ENCODE data around the gene SLC20A1.

Gene SLC20A1

DNA sequence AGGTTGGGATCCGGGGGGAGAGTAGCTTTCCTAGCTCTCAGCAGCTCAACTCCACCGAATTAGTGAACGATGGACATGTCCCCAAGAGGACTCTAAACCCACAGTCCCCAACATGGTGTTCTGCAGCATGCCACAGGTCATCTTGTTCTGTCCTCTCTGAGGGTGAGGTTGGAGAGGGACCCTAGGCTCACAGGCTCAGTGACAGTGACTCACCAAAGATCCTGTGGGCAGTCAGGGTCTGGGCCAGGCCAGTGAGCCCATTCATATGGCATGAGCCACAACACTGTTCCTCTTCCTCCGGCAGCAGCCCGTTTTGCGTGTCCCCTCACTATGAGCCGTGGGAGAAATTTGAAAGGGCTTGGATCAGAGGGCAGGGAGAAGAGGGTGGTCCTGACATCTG is 2.8 kb upstream of the SLC20A1 start:
- Histone ChIP-seq H3K27ac (ENCODE audit: low read depth, low read length) (no peak overlapping the region), H3K36me3 (ENCODE audit: low read length) (peaks cover 13% of the 10 kb centered on the region), H3K4me3 (ENCODE audit: insufficient read depth, low read length, poor library complexity, severe bottlenecking) (no peak overlapping the region), H3K9me2 (replicated peaks; ENCODE audit: insufficient read depth, low read length) (no peaks in the 10 kb centered on the region), H4K20me1 (ENCODE audit: low read depth, low read length) (no peaks in the 10 kb centered on the region), H3K4me2 (ENCODE audit: low read depth, low read length, poor library complexity, severe bottlenecking) (no peak overlapping the region), H3K9me3 (ENCODE audit: insufficient read depth, low read length) (no peaks in the 10 kb centered on the region), H3K79me2 (ENCODE audit: insufficient read depth, low read length) (peaks cover 22% of the 10 kb centered on the region), H3K27me3 (ENCODE audit: low read length) (no peaks in the 10 kb centered on the region), H2AFZ (ENCODE audit: low read depth, low read length, severe bottlenecking) (no peak overlapping the region), H3K9ac (ENCODE audit: low read length) (no peak overlapping the region), H3F3A (ENCODE audit: insufficient read depth) (no peaks in the 10 kb centered on the region; the same call in 1 of the 2 replicates)
- TF ChIP-seq EZH2phosphoT487 (conservative IDR thresholded peaks at IDR 0.05; ENCODE audit: low read length), result no peak

DNA sequence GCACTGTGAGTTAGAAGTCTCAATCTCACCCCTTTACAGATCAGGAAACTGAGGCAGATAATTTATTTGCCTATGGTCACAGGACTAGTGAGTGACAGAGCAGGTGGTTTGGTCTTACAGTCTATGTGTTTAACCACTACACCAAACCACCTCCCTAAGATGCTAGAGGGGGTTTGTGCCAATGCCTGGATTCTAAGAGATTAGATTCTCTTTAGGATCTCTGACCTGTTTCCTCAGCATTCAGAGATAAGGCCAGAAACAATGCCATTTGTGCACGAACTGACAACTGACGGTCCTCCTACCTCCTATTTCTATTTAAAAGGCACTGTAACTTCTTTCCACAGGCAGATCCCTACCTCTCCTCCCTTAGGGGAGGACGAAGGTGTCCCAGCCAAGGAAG is 2.3 kb upstream of the SLC20A1 start:
- no peak overlapping the region for H3K9ac ChIP-seq (ENCODE audit: low read length)

DNA sequence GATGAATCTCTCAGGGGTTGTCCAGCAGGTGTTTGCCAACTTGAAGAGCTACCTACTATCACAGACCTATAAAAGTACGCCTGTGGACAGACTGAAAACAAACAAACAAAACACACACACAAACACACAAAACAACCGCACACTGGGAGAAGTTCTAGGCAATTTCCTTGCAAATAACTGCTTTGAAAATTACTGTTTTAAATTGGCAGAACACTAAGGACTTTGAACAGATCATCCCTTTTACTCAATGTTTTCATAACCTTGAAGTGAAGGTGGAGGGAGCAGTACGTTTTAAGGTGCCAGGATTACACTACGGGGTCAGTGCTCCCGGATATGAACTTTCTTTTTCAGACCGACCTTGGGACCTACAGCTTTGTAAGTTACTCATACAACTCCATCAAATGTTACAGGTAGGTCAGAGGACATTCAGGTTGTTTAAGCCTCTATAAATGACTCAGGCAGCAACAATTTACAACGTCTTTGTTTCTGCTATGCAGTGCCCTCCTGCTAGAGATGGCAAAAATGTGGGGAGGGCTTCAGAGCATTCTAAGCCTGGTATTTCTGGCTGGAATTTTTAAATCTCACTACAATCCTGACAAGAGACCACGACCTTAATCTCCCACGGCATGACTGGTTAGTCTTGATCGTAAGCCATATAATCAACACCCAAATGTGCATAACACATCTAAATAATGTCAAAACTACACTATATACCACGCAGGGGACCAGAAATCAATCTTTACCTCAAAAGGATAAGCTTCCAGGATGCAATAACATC is 1.4 kb upstream of the SLC20A1 start:
- Histone ChIP-seq H2AFZ (ENCODE audit: low read depth, low read length, severe bottlenecking) (peak overlapping the region; percentile 58), H3K79me2 (ENCODE audit: insufficient read depth, low read length) (peaks cover 36% of the 10 kb centered on the region), H3K36me3 (ENCODE audit: low read length) (peaks cover 27% of the 10 kb centered on the region), H3K9me2 (replicated peaks; ENCODE audit: insufficient read depth, low read length) (no peaks in the 10 kb centered on the region), H3F3A (ENCODE audit: insufficient read depth) (peaks cover 3% of the 10 kb centered on the region; the same call in 1 of the 2 replicates), H3K9ac (ENCODE audit: low read length) (peak overlapping the region; percentile 99), H3K27me3 (ENCODE audit: low read length) (no peaks in the 10 kb centered on the region), H4K20me1 (ENCODE audit: low read depth, low read length) (0 out of 2 replicates have a peak, but pooled peaks cover 7% of the 10 kb centered on the region), H3K27ac (ENCODE audit: low read depth, low read length) (no peak overlapping the region), H3K9me3 (ENCODE audit: insufficient read depth, low read length) (no peaks in the 10 kb centered on the region), H3K4me3 (ENCODE audit: insufficient read depth, low read length, poor library complexity, severe bottlenecking) (peak overlapping the region; percentile 57), H3K4me2 (ENCODE audit: low read depth, low read length, poor library complexity, severe bottlenecking) (peak overlapping the region; percentile 82)
- no peak for TF ChIP-seq EZH2phosphoT487 (conservative IDR thresholded peaks at IDR 0.05; ENCODE audit: low read length)
- TF ChIP-seq, protein P1, sequence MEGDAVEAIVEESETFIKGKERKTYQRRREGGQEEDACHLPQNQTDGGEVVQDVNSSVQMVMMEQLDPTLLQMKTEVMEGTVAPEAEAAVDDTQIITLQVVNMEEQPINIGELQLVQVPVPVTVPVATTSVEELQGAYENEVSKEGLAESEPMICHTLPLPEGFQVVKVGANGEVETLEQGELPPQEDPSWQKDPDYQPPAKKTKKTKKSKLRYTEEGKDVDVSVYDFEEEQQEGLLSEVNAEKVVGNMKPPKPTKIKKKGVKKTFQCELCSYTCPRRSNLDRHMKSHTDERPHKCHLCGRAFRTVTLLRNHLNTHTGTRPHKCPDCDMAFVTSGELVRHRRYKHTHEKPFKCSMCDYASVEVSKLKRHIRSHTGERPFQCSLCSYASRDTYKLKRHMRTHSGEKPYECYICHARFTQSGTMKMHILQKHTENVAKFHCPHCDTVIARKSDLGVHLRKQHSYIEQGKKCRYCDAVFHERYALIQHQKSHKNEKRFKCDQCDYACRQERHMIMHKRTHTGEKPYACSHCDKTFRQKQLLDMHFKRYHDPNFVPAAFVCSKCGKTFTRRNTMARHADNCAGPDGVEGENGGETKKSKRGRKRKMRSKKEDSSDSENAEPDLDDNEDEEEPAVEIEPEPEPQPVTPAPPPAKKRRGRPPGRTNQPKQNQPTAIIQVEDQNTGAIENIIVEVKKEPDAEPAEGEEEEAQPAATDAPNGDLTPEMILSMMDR (IDR thresholded peaks at IDR 0.05; ENCODE audit: insufficient read depth, low read length, poor library complexity, severe bottlenecking), result no peak

More for the DNA sequence above, 2.3 kb upstream of the SLC20A1 start:
- Histone ChIP-seq H3K27ac (ENCODE audit: low read depth, low read length) (no peak overlapping the region), H2AFZ (ENCODE audit: low read depth, low read length, severe bottlenecking) (no peak overlapping the region), H3K4me2 (ENCODE audit: low read depth, low read length, poor library complexity, severe bottlenecking) (no peak overlapping the region), H3F3A (ENCODE audit: insufficient read depth) (no peaks in the 10 kb centered on the region; the same call in 1 of the 2 replicates), H3K27me3 (ENCODE audit: low read length) (no peaks in the 10 kb centered on the region), H3K36me3 (ENCODE audit: low read length) (peaks cover 18% of the 10 kb centered on the region), H3K4me3 (ENCODE audit: insufficient read depth, low read length, poor library complexity, severe bottlenecking) (no peak overlapping the region), H3K9me3 (ENCODE audit: insufficient read depth, low read length) (no peaks in the 10 kb centered on the region), H3K9me2 (replicated peaks; ENCODE audit: insufficient read depth, low read length) (no peaks in the 10 kb centered on the region), H3K79me2 (ENCODE audit: insufficient read depth, low read length) (peaks cover 27% of the 10 kb centered on the region), H4K20me1 (ENCODE audit: low read depth, low read length) (0 out of 2 replicates have a peak, but pooled peaks cover 1% of the 10 kb centered on the region)
- no peak for TF ChIP-seq EZH2phosphoT487 (conservative IDR thresholded peaks at IDR 0.05; ENCODE audit: low read length)
- TF ChIP-seq, protein P1 (IDR thresholded peaks at IDR 0.05; ENCODE audit: insufficient read depth, low read length, poor library complexity, severe bottlenecking), result no peak

DNA sequence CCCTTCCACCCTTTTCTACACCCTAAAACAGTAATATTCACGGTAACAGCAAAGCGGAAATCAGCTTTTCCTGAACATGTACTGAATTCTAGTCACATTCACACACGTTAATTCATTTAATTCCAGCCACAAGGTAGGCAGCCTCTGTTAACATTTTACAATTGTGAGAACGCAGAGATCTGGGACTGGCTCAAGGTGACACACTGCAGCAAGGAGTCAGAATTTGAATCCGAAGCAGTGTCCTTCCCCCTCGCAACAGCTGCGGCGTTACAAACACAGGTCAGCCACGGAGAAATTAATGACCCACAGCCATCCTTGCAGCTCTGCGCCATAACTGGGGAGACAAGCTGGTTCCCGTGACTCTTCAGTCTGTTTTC is 818 bp upstream of the SLC20A1 start:
- Histone ChIP-seq H3K36me3 (ENCODE audit: low read length) (peaks cover 33% of the 10 kb centered on the region), H3K79me2 (ENCODE audit: insufficient read depth, low read length) (peaks cover 42% of the 10 kb centered on the region), H3K27ac (ENCODE audit: low read depth, low read length) (no peak overlapping the region), H3K9ac (ENCODE audit: low read length) (peak overlapping the region; percentile 99), H3K4me2 (ENCODE audit: low read depth, low read length, poor library complexity, severe bottlenecking) (peak overlapping the region; percentile 82), H3K9me3 (ENCODE audit: insufficient read depth, low read length) (no peaks in the 10 kb centered on the region), H3F3A (ENCODE audit: insufficient read depth) (peaks cover 5% of the 10 kb centered on the region; the same call in 1 of the 2 replicates), H3K9me2 (replicated peaks; ENCODE audit: insufficient read depth, low read length) (no peaks in the 10 kb centered on the region), H3K27me3 (ENCODE audit: low read length) (no peaks in the 10 kb centered on the region), H4K20me1 (ENCODE audit: low read depth, low read length) (0 out of 2 replicates have a peak, but pooled peaks cover 7% of the 10 kb centered on the region), H3K4me3 (ENCODE audit: insufficient read depth, low read length, poor library complexity, severe bottlenecking) (peak overlapping the region; percentile 57), H2AFZ (ENCODE audit: low read depth, low read length, severe bottlenecking) (peak overlapping the region; percentile 58)
- TF ChIP-seq EZH2phosphoT487 (conservative IDR thresholded peaks at IDR 0.05; ENCODE audit: low read length), result no peak
- TF ChIP-seq, protein P1 (IDR thresholded peaks at IDR 0.05; ENCODE audit: insufficient read depth, low read length, poor library complexity, severe bottlenecking), result no peak

Measured in SU-DHL-6 (cell line).